GM18507 (cell line): ENCODE results near the gene COL9A3.
"Not testable (repeated sequence)": the region's sequence is repeated elsewhere in the genome, so short reads cannot be mapped to it uniquely, and the experiment has no call there.

Experiments used
- DNase-seq: peaks from one replicate; pipeline ENCODE4 v3.0.0; 2011; ENCODE audit warnings: low read depth; ENCODE audit not compliant: insufficient read length; ENCODE audit errors: extremely low spot score
- FAIRE-seq: peaks from 2 replicates; lab custom pipeline; 2011; peaks lifted over from hg19 to GRCh38; lab: Jason Lieb, UNC

COL9A3 gene

DNA sequence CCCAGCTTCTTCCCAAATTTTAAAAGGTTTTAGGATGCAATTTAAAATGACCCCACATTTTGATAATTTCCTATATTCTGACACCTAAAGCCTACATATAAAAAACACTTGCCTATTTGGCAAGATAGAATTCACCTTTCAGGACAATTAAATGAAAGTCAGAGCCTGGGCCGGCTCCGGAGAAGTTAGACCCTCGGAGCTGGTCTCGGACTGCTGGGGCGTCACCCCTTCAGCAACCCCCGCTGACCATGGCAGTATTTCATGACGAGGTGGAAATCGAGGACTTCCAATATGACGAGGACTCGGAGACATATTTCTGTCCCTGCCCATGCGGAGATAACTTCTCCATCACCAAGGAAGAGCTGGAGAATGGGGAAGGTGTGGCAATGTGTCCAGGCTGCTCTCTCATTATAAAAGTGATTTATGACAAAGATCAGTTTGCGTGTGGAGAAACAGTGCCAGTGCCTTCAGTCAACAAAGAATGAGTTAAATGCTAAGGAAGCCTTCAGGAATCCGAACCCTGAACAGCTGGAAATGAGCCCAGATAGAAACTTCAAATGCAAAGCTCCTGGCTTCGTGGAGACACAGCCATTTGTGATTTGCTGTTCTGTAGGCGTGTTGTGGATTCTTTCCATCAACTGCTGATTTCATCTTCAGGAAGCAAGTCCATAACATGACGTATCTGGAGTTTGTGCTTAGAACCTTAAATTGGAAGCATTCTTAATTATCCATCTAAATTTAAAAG is 28.7 kb downstream of the COL9A3 start:
- DNase-seq: no peak
- no peak for FAIRE-seq

- DNase-seq (no peak), FAIRE-seq (no peak)
These were observed 29.5 kb downstream of the COL9A3 start for GRCh38 chr20:62846166-62846890.

GRCh38 chr20:62848917-62849316 is 32.1 kb downstream of the COL9A3 start:
- not testable (repeated sequence) for FAIRE-seq, DNase-seq

- DNase-seq: no peak
- FAIRE-seq: no peak
These were observed 32.6 kb downstream of the COL9A3 start for GRCh38 chr20:62849431-62849830.

- FAIRE-seq (no peak), DNase-seq (no peak)
These were observed 33.6 kb downstream of the COL9A3 start for GRCh38 chr20:62850333-62850974.

DNA sequence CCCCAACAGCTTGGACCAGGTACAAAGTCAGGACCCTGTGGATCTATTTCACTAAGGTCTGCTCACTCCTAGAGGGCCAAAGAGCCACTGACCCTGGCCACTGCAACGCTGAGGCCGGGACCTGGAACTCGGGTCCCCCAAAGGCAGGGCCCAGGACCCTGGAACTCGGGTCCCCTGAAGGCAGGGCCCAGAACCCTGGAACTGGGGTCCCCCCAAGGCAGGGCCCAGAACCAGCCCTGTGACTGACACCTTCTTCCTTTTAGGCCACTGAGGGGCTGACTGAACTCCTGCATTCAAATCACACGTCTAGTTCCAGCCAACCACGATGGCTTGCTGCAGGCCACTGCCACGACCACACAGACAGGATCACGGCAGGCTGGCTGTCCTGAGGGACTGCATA is 35.3 kb downstream of the COL9A3 start:
- no peak for DNase-seq
- no peak for FAIRE-seq

- DNase-seq: no peak
- FAIRE-seq: no peak
These were observed 36.0 kb downstream of the COL9A3 start for GRCh38 chr20:62852841-62853240.

DNA sequence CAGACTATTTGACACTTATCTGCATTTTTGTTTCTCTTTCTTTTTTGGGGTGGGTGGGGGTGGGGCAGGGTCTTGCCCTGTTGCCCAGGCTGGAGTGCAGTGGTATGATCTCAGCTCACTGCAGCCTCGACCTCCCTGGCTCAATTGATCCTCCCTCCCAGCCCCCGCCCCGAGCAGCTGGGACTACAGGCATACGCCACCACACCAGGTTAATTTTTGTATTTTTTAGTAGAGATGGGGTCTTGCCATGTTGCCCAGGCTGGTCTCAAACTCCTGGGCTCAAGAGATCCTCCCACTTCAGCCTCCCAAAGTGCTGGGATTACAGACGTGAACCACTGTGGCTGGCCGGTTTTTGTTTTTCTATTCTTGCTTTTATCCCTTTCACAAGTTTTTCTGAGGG is 36.5 kb downstream of the COL9A3 start:
- FAIRE-seq, DNase-seq: not testable (repeated sequence)

DNA sequence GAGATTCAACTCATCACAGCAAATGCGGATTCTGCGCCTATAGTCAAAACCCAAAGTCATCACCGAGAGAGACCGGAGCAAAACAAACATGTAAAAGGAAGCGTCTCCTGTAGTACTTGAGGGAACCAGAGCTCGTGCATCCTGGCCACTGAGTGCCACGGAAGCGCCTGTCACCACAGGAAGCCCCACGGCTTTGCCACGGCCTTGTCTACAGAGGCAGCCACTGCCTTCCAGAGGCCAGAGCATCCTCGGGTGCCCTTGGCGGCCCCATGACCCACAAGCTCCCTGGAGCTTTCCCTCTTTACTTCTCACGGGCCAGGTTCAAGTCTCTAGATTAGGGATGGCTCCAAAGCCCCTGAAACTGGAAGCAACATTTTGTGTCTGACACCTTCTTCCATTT is 37.3 kb downstream of the COL9A3 start:
- FAIRE-seq (no peak), DNase-seq (no peak)

DNA sequence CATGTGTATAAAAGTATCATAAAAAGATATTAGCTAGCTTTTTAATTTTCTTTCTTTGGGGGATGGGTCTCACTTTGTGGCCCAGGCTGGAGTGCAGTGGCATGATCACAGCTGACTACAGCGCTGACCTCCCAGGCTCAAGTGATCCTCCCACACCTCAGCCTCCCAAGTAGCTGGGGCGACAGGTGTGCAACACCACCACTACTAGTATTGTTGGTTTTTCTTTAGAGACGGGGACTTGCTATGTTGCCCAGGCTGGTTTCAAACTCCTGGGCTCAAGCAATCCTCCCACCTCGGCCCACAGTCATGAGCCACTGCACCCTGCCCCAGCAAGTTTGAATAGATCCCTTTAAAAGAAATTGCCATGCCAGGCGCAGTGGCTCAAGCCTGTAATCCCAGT is 38.3 kb downstream of the COL9A3 start:
- FAIRE-seq (no peak), DNase-seq (no peak)

GRCh38 chr20:62856931-62857619 is 40.2 kb downstream of the COL9A3 start:
- no peak for FAIRE-seq
- no peak for DNase-seq

GRCh38 chr20:62858058-62858830 is 41.4 kb downstream of the COL9A3 start:
- no peak for DNase-seq
- FAIRE-seq: no peak

- no peak for FAIRE-seq
These were observed 42.9 kb downstream of the COL9A3 start for GRCh38 chr20:62859721-62860120.

DNA sequence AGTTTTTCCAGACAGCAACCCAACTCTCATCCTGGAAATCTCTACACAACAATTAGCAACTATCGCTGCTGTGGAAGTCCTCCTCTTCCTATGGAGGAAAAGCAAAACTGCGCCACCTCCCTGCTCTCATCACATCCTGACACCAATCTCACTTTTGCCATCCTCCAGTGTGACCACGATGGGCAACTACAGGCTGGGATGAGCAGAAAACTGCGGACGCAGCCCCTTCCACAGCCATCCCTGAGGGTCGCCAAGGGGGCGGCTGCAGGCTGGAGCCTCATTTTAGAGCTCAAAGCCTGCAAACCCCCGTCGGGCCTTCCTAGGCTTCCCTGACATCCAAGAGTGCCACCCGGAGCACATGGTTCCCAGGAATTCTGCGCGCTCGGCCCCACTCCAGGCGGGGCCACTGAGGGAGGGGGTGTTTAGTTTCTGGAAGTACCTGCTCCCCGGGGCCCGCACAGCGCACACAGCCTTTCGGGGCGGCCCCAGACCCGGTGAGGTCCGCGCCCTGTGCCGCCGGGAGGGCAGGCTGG is 43.6 kb downstream of the COL9A3 start:
- FAIRE-seq (no peak), DNase-seq (no peak)

More at GRCh38 chr20:62859721-62860120, 42.9 kb downstream of the COL9A3 start:
- DNase-seq: no peak

GRCh38 chr20:62860924-62861691 is 44.3 kb downstream of the COL9A3 start:
- DNase-seq (no peak), FAIRE-seq (no peak)

GRCh38 chr20:62861726-62862336 is 45.0 kb downstream of the COL9A3 start, which contains the start of gene TCFL5:
Gene TCFL5, minus strand, starts transcription at chr20:62861822. Its CDS starts 152 bp downstream, at chr20:62861670.
- DNase-seq (peak; percentile 86), FAIRE-seq (peak; percentile 69)

GRCh38 chr20:62864207-62864606 is 47.4 kb downstream of the COL9A3 start:
- FAIRE-seq: no peak

More at GRCh38 chr20:62864207-62864606, 47.4 kb downstream of the COL9A3 start:
- DNase-seq: no peak
